KMS-11 (cell line): ENCODE results near the gene COCH.
"Not testable (repeated sequence)": the region's sequence is repeated elsewhere in the genome, so short reads cannot be mapped to it uniquely, and the experiment has no call there.

Source experiments
- H2AFZ ChIP-seq: fragments of 200-600 bp; sonication (generic); 2 replicates; pipeline ENCODE4 v1.6.1; 2016; ENCODE audit warnings: antibody characterized with exemption, mixed run types, low read depth
- H3K27ac ChIP-seq: fragments of 200-600 bp; sonication (generic); 2 replicates; pipeline ENCODE4 v1.6.1; 2016; ENCODE audit warnings: mild to moderate bottlenecking, mixed run types
- H3K27me3 ChIP-seq: fragments of 200-600 bp; sonication (generic); 2 replicates; pipeline ENCODE4 v1.6.1; 2017; ENCODE audit warnings: mild to moderate bottlenecking, low read depth, mixed run types, moderate library complexity; ENCODE audit not compliant: insufficient read depth
- H3K36me3 ChIP-seq: fragments of 200-600 bp; sonication (generic); 2 replicates; pipeline ENCODE4 v1.6.1; 2017; ENCODE audit warnings: mild to moderate bottlenecking, mixed run types; ENCODE audit not compliant: insufficient read depth
- H3K4me1 ChIP-seq: fragments of 200-600 bp; sonication (generic); 2 replicates; pipeline ENCODE4 v1.6.1; 2016; ENCODE audit warnings: mild to moderate bottlenecking, low read depth, mixed run types; ENCODE audit not compliant: poor library complexity, severe bottlenecking
- H3K4me2 ChIP-seq: fragments of 200-600 bp; sonication (generic); 2 replicates; pipeline ENCODE4 v1.7.0; 2016; ENCODE audit warnings: mild to moderate bottlenecking, mixed run types
- H3K4me3 ChIP-seq: fragments of 200-600 bp; sonication (generic); IDR thresholded peaks from 2 replicates; pipeline ENCODE4 v1.6.1; 2017; ENCODE audit warnings: low read depth, low read length, mixed read lengths; ENCODE audit not compliant: insufficient read depth
- H3K79me2 ChIP-seq: fragments of 200-600 bp; sonication (generic); 2 replicates; pipeline ENCODE4 v1.6.1; 2016; ENCODE audit warnings: low read depth, mixed run types; ENCODE audit not compliant: insufficient read depth
- H3K9ac ChIP-seq: fragments of 200-600 bp; sonication (generic); 2 replicates; pipeline ENCODE4 v1.6.1; 2016; ENCODE audit warnings: mild to moderate bottlenecking, mixed run types
- H4K20me1 ChIP-seq: fragments of 200-600 bp; sonication (generic); 2 replicates; pipeline ENCODE4 v1.6.1; 2016; ENCODE audit warnings: mild to moderate bottlenecking, mixed run types; ENCODE audit not compliant: insufficient read depth
- CTCF ChIP-seq: fragments of 200-600 bp; sonication (generic); conservative IDR thresholded peaks from 2 replicates; pipeline ENCODE4 v1.6.1; 2017; ENCODE audit warnings: low read depth, mild to moderate bottlenecking, antibody characterized with exemption, low read length, moderate library complexity, mixed read lengths

COCH gene

DNA sequence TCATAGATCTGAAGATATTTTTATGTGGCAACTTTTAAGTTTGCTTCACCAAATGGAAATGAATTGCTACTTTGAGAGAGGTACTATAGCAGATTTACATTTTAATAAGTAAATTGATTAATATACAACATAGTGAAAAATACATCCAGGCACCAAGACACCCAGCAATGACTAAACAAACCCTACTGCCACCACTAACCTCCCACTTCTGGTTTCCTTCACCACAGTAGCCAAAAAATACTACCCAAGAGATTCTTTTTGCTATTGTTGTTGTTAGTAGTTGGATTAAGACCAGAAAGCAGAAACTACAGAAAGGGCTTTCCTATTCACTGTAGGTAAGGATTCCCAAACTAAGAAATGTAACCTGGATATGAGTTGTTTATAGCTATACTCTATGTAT, 54.1 kb downstream of the COCH start:
- peaks cover 11% of the 10 kb centered on the region for H3K4me1 ChIP-seq
- no peak overlapping the region for H3K4me2 ChIP-seq
- H3K79me2 ChIP-seq: no peaks in the 10 kb centered on the region
- no peaks in the 10 kb centered on the region for H4K20me1 ChIP-seq
- no peaks in the 10 kb centered on the region for H3K36me3 ChIP-seq
- no peak overlapping the region for H2AFZ ChIP-seq
- no peak overlapping the region for H3K9ac ChIP-seq
- no peak overlapping the region for H3K4me3 ChIP-seq
- no peak for TF ChIP-seq CTCF
- no peaks in the 10 kb centered on the region for H3K27me3 ChIP-seq
- H3K27ac ChIP-seq: no peak overlapping the region

DNA sequence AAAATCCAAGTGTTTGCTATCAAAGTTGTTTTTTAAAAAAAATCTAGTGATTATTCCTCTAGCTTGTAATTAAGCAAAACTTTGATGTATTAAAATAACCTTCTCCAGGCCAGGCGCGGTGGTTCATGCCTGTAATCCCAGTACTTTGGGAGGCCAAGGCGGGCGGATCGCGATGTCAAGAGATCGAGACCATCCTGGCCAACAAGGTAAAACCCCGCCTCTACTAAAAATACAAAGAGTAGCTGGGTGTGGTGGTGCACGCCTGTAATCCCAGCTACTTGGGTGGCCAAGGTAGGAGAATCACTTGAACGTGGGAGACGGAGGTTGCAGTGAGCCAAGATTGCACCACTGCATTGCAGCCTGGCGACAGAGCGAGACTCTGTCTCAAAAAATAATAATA, 59.6 kb downstream of the COCH start:
- not testable (repeated sequence) for H3K4me1 ChIP-seq, H2AFZ ChIP-seq, H3K4me3 ChIP-seq, H3K27me3 ChIP-seq, H3K27ac ChIP-seq, H3K79me2 ChIP-seq, H3K4me2 ChIP-seq, H3K9ac ChIP-seq, H4K20me1 ChIP-seq, H3K36me3 ChIP-seq

DNA sequence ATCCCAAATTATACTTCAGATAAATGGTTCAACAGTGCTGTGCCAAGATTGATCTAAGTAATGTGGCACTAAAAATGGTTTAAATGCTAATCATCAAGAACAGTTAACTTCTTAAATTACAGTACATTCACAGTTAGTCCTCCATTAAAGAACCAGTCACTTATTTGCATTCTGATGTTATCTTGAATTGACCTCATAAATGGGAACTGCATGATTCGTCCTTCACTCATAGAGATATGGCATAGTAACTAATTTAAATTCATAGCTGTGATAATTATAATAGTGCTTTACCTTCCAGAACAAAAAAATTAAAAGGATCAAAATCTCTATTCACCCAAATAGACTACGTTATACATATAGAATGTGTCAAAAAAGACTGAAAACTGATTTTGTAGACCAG, 61.1 kb downstream of the COCH start:
- no peak for TF ChIP-seq CTCF
- H3K4me2 ChIP-seq: no peak overlapping the region
- no peak overlapping the region for H3K9ac ChIP-seq
- no peaks in the 10 kb centered on the region for H3K36me3 ChIP-seq
- H4K20me1 ChIP-seq: no peaks in the 10 kb centered on the region
- H2AFZ ChIP-seq: no peak overlapping the region
- no peak overlapping the region for H3K4me3 ChIP-seq
- no peaks in the 10 kb centered on the region for H3K27me3 ChIP-seq
- no peaks in the 10 kb centered on the region for H3K79me2 ChIP-seq
- H3K27ac ChIP-seq: no peak overlapping the region
- no peaks in the 10 kb centered on the region for H3K4me1 ChIP-seq

- no peak overlapping the region for H3K9ac ChIP-seq
- H3K4me3 ChIP-seq: no peak overlapping the region
- no peaks in the 10 kb centered on the region for H3K79me2 ChIP-seq
- no peak overlapping the region for H3K4me2 ChIP-seq
- no peaks in the 10 kb centered on the region for H3K36me3 ChIP-seq
- no peaks in the 10 kb centered on the region for H4K20me1 ChIP-seq
- H3K4me1 ChIP-seq: no peaks in the 10 kb centered on the region
- no peak for TF ChIP-seq CTCF
- H3K27ac ChIP-seq: no peak overlapping the region
- H2AFZ ChIP-seq: no peak overlapping the region
- no peaks in the 10 kb centered on the region for H3K27me3 ChIP-seq
Observed at GRCh38 chr14:30938617-30939016, 64.3 kb downstream of the COCH start.
